Measurements from ENCODE around the gene MGRN1.
A peak's percentile ranks its signal among the peaks of the same experiment; 100 is the strongest.

The MGRN1 gene

DNA sequence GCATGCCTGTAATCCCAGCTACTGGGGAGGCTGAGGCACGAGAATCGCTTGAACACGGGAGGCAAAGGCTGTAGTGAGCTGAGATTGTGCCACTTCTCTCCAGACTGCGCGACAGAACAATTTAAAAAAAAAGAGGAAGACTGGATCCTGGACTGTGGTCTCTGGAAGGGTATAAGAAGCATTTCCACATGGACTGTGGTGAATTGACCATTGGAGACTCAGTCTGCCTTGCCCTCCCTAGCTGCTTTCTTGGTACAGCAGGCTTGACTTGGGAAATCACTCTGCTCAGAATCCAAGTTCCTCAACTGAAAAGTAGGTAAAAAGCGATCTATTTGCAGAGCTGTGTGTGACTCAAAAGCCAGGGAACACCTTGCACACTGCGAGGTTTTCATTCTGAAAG is 1.0 kb upstream of the MGRN1 start:
- TF ChIP-seq TAF1 (IDR thresholded peaks at IDR 0.05; ENCODE audit: borderline replicate concordance, insufficient read depth, low read length): no peak
- no peak for TF ChIP-seq POLR2AphosphoS5 (IDR thresholded peaks at IDR 0.05; ENCODE audit: low read depth, low read length)
- TF ChIP-seq SIN3A (IDR thresholded peaks at IDR 0.05; ENCODE audit: borderline replicate concordance, insufficient read depth, low read length): no peak
- TF ChIP-seq, protein P1, sequence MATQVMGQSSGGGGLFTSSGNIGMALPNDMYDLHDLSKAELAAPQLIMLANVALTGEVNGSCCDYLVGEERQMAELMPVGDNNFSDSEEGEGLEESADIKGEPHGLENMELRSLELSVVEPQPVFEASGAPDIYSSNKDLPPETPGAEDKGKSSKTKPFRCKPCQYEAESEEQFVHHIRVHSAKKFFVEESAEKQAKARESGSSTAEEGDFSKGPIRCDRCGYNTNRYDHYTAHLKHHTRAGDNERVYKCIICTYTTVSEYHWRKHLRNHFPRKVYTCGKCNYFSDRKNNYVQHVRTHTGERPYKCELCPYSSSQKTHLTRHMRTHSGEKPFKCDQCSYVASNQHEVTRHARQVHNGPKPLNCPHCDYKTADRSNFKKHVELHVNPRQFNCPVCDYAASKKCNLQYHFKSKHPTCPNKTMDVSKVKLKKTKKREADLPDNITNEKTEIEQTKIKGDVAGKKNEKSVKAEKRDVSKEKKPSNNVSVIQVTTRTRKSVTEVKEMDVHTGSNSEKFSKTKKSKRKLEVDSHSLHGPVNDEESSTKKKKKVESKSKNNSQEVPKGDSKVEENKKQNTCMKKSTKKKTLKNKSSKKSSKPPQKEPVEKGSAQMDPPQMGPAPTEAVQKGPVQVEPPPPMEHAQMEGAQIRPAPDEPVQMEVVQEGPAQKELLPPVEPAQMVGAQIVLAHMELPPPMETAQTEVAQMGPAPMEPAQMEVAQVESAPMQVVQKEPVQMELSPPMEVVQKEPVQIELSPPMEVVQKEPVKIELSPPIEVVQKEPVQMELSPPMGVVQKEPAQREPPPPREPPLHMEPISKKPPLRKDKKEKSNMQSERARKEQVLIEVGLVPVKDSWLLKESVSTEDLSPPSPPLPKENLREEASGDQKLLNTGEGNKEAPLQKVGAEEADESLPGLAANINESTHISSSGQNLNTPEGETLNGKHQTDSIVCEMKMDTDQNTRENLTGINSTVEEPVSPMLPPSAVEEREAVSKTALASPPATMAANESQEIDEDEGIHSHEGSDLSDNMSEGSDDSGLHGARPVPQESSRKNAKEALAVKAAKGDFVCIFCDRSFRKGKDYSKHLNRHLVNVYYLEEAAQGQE (IDR thresholded peaks at IDR 0.05; ENCODE audit: insufficient read depth in 1 of 2, low read depth in 2 of 2, low read length in 2 of 2): no peak
- TF ChIP-seq FOXP2 (optimal IDR thresholded peaks at IDR 0.05; ENCODE audit: borderline replicate concordance, extremely low read depth, extremely low read length, insufficient read depth): no peak

DNA sequence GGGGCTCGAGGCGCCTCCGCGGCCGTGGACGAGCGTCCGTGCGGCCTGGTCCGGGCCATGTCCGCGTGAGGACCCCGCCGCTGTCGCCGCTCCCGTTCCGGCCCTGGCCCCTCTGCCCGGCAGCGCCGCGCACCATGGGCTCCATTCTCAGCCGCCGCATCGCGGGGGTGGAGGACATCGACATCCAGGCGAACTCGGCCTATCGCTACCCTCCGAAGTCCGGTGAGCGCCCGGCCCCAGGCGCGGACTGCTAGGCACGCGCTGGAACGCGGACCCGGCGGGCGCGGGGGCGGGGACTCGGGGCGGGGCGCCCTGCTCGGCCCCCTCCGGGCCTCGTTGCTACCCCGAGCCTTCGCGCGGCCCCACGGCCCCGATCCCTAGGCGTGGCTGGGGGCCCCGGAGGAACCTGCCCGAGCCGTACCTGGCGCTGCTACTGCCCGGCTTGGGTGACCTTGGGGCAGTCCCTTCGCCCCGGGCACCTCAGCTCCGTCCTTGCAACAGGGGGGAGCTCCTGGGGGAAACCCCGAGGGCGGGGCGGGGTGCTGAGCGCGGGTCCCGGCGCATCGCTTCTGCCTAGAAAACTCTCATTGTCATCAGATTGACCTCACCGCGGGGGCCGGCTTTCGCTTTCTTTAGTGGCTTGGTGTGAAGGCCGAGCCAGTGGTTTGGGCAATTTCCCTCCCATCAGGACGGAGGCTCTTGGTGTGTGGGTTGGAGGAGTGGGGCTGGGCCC is 367 bp downstream of the MGRN1 start:
- peak; percentile 65 for TF ChIP-seq FOXP2 (optimal IDR thresholded peaks at IDR 0.05; ENCODE audit: borderline replicate concordance, extremely low read depth, extremely low read length, insufficient read depth)
- 0 out of 2 replicates have a peak, but pooled peaks have one; percentile 8 for TF ChIP-seq TAF1 (IDR thresholded peaks at IDR 0.05; ENCODE audit: borderline replicate concordance, insufficient read depth, low read length)
- peak; percentile 46 for TF ChIP-seq POLR2AphosphoS5 (IDR thresholded peaks at IDR 0.05; ENCODE audit: low read depth, low read length)
- TF ChIP-seq, protein P1 (IDR thresholded peaks at IDR 0.05; ENCODE audit: insufficient read depth in 1 of 2, low read depth in 2 of 2, low read length in 2 of 2): no peak
- TF ChIP-seq SIN3A (IDR thresholded peaks at IDR 0.05; ENCODE audit: borderline replicate concordance, insufficient read depth, low read length): peak; percentile 14; the same call in 1 of the 2 replicates

GRCh38 chr16:4625560-4626159 is 1.0 kb downstream of the MGRN1 start:
- no peak for TF ChIP-seq POLR2AphosphoS5 (IDR thresholded peaks at IDR 0.05; ENCODE audit: low read depth, low read length)
- TF ChIP-seq TAF1 (IDR thresholded peaks at IDR 0.05; ENCODE audit: borderline replicate concordance, insufficient read depth, low read length): no peak
- TF ChIP-seq SIN3A (IDR thresholded peaks at IDR 0.05; ENCODE audit: borderline replicate concordance, insufficient read depth, low read length): no peak
- no peak for TF ChIP-seq FOXP2 (optimal IDR thresholded peaks at IDR 0.05; ENCODE audit: borderline replicate concordance, extremely low read depth, extremely low read length, insufficient read depth)
- TF ChIP-seq, protein P1 (IDR thresholded peaks at IDR 0.05; ENCODE audit: insufficient read depth in 1 of 2, low read depth in 2 of 2, low read length in 2 of 2): no peak

DNA sequence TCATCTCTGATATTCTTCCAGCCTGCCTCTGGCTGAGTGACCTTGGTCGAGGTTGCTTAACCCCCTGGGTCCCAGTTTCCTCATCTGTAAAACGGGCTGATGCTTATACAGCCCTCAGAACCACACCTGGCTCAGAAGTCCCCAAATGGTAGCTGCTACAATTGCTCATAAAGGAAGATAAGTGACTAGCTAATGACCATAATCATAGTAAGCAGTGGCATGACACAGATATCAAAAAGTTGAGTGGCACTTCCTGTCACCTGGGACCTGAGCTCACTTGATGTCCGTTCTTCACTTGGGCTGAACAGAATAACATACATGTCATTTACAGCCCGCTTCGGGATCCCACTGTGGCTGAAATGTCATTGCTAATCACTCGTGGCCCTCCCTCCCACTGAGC is 1.8 kb downstream of the MGRN1 start:
- TF ChIP-seq TAF1 (IDR thresholded peaks at IDR 0.05; ENCODE audit: borderline replicate concordance, insufficient read depth, low read length): no peak
- TF ChIP-seq FOXP2 (optimal IDR thresholded peaks at IDR 0.05; ENCODE audit: borderline replicate concordance, extremely low read depth, extremely low read length, insufficient read depth): no peak
- TF ChIP-seq POLR2AphosphoS5 (IDR thresholded peaks at IDR 0.05; ENCODE audit: low read depth, low read length): no peak
- TF ChIP-seq, protein P1 (IDR thresholded peaks at IDR 0.05; ENCODE audit: insufficient read depth in 1 of 2, low read depth in 2 of 2, low read length in 2 of 2): no peak
- TF ChIP-seq SIN3A (IDR thresholded peaks at IDR 0.05; ENCODE audit: borderline replicate concordance, insufficient read depth, low read length): no peak
